Measurements from ENCODE around the gene PLSCR5. TPM values are rescaled to one million over a fixed set of nuclear protein-coding genes. Genes with fewer than 3 reads are reported as not detected.

PLSCR5 gene
- polyA plus RNA-seq, 1 donor (not counting 4 experiments of a cell fraction or from before 2014, with no cell fraction given) = not detected

DNA sequence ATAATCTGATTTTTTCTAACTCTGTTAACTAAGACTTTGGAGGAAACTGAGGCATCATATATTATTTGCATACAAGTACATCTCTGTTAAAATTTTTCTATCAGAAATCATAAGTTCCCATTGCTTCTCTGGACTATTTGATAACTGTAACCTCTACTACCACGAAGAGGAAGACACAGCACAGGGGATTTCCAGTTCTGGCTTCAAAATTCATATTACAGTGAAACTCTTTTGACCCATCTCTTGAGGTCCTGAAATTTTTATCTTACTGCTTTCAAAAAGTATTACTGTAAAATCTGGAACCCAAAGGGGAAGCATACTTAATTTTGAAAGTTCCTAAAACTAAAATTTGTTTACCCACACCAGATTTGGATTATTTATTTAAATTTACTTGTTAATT, 64.9 kb downstream of the PLSCR5 start:
- TF ChIP-seq, protein P1, sequence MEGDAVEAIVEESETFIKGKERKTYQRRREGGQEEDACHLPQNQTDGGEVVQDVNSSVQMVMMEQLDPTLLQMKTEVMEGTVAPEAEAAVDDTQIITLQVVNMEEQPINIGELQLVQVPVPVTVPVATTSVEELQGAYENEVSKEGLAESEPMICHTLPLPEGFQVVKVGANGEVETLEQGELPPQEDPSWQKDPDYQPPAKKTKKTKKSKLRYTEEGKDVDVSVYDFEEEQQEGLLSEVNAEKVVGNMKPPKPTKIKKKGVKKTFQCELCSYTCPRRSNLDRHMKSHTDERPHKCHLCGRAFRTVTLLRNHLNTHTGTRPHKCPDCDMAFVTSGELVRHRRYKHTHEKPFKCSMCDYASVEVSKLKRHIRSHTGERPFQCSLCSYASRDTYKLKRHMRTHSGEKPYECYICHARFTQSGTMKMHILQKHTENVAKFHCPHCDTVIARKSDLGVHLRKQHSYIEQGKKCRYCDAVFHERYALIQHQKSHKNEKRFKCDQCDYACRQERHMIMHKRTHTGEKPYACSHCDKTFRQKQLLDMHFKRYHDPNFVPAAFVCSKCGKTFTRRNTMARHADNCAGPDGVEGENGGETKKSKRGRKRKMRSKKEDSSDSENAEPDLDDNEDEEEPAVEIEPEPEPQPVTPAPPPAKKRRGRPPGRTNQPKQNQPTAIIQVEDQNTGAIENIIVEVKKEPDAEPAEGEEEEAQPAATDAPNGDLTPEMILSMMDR (optimal IDR thresholded peaks at IDR 0.05 in 1 of 3, IDR thresholded peaks at IDR 0.05 in 1 of 3, conservative IDR thresholded peaks at IDR 0.05 in 1 of 3; ENCODE audit: extremely low read depth in 1 of 3, insufficient read depth in 2 of 3, low read length in 3 of 3) = no peak
- TF ChIP-seq EZH2 (IDR thresholded peaks at IDR 0.05; ENCODE audit: low read length) = no peak
- Histone ChIP-seq H3K27ac (ENCODE audit: control insufficient read depth, insufficient read depth, low read length) (no peak overlapping the region), H3K36me3 (ENCODE audit: control insufficient read depth in 2 of 2, extremely low read depth in 1 of 2, insufficient read depth in 2 of 2, low read length in 2 of 2) (no peaks in the 10 kb centered on the region), H3K9me1 (ENCODE audit: control insufficient read depth, extremely low read depth, insufficient read depth, low read length) (no peaks in the 10 kb centered on the region), H4K20me1 (ENCODE audit: control insufficient read depth, extremely low read depth, insufficient read depth, low read length) (no peaks in the 10 kb centered on the region), H3K4me1 (ENCODE audit: control insufficient read depth, extremely low read depth, insufficient read depth, low read length) (peaks cover 15% of the 10 kb centered on the region), H3K9ac (ENCODE audit: control insufficient read depth, extremely low read depth, insufficient read depth, low read length) (no peak overlapping the region), H3K27me3 (ENCODE audit: control insufficient read depth, extremely low read depth, insufficient read depth, low read length) (no peaks in the 10 kb centered on the region), H3K4me2 (ENCODE audit: control insufficient read depth, extremely low read depth, insufficient read depth, low read depth, low read length) (no peak overlapping the region), H3K4me3 (ENCODE audit: control insufficient read depth in 2 of 3, extremely low read depth in 1 of 3, insufficient read depth in 2 of 3, low read depth in 1 of 3, low read length in 3 of 3) (no peak overlapping the region), H2AFZ (ENCODE audit: control insufficient read depth, low read length) (no peak overlapping the region), H3K9me3 (ENCODE audit: control insufficient read depth, low read depth, low read length) (no peaks in the 10 kb centered on the region), H3K79me2 (ENCODE audit: control insufficient read depth, insufficient read depth, low read length) (peaks cover 96% of the 10 kb centered on the region)
- no peak for FAIRE-seq
- dilution Hi-C loops (cut with MboI; ENCODE audit: extremely low pct_ligation_motif_present, low sequenced_read_pairs) = no loop called here
- no peak for DNase-seq (ENCODE audit: low read depth, low spot score)

DNA sequence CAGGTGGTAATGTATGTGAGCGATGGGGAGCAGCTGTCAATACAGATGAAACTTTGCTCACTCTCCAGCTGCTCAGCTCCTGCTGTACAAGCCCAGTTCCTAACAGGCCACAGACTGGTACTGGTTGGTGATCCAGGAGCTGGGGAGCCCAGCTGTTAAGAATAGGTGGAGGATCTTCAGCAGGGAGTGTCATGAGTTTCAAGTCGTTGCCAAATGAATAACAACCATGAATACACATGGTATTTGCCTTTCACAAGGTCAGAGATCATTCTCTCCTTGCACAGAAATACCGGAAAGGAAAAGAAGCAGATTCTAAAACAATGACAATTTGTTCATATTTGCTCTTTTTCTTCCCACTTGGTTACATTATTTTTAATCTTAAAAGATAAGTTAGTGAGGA, 65.8 kb downstream of the PLSCR5 start:
- H3K36me3 ChIP-seq (ENCODE audit: control insufficient read depth in 2 of 2, extremely low read depth in 1 of 2, insufficient read depth in 2 of 2, low read length in 2 of 2) = peaks cover 0 to under 1% of the 10 kb centered on the region in 2 experiments
- H3K79me2 ChIP-seq (ENCODE audit: control insufficient read depth, insufficient read depth, low read length) = peaks cover 95% of the 10 kb centered on the region
- no peak overlapping the region for H3K4me3 ChIP-seq (ENCODE audit: control insufficient read depth in 2 of 3, extremely low read depth in 1 of 3, insufficient read depth in 2 of 3, low read depth in 1 of 3, low read length in 3 of 3)
- no peak overlapping the region for H3K4me2 ChIP-seq (ENCODE audit: control insufficient read depth, extremely low read depth, insufficient read depth, low read depth, low read length)
- dilution Hi-C loops (cut with MboI; ENCODE audit: extremely low pct_ligation_motif_present, low sequenced_read_pairs) = no loop called here
- H3K4me1 ChIP-seq (ENCODE audit: control insufficient read depth, extremely low read depth, insufficient read depth, low read length) = peaks cover 15% of the 10 kb centered on the region
- H3K27ac ChIP-seq (ENCODE audit: control insufficient read depth, insufficient read depth, low read length) = no peak overlapping the region
- H3K9me1 ChIP-seq (ENCODE audit: control insufficient read depth, extremely low read depth, insufficient read depth, low read length) = no peaks in the 10 kb centered on the region
- DNase-seq (ENCODE audit: low read depth, low spot score) (no peak), FAIRE-seq (no peak)
- no peak overlapping the region for H3K9ac ChIP-seq (ENCODE audit: control insufficient read depth, extremely low read depth, insufficient read depth, low read length)
- TF ChIP-seq, protein P1 (optimal IDR thresholded peaks at IDR 0.05 in 1 of 3, IDR thresholded peaks at IDR 0.05 in 1 of 3, conservative IDR thresholded peaks at IDR 0.05 in 1 of 3; ENCODE audit: extremely low read depth in 1 of 3, insufficient read depth in 2 of 3, low read length in 3 of 3) = no peak
- no peak for TF ChIP-seq EZH2 (IDR thresholded peaks at IDR 0.05; ENCODE audit: low read length)
- no peaks in the 10 kb centered on the region for H3K9me3 ChIP-seq (ENCODE audit: control insufficient read depth, low read depth, low read length)
- no peaks in the 10 kb centered on the region for H4K20me1 ChIP-seq (ENCODE audit: control insufficient read depth, extremely low read depth, insufficient read depth, low read length)
- no peak overlapping the region for H2AFZ ChIP-seq (ENCODE audit: control insufficient read depth, low read length)
- no peaks in the 10 kb centered on the region for H3K27me3 ChIP-seq (ENCODE audit: control insufficient read depth, extremely low read depth, insufficient read depth, low read length)

Data from keratinocyte (primary cell).